Regular cardiac myocyte (primary cell): ENCODE results near the gene CD247. TPM values are rescaled to one million over a fixed set of nuclear protein-coding genes. Genes with fewer than 3 reads are reported as not detected.

Experiments
- total RNA-seq: library from RNA; depleted of rRNA; stranded (reverse); fragments of >200 nt; gene quantifications from 2 replicates; pipeline ENCODE4 v1.2.3, GENCODE V29; 2014

CD247 gene
- under 0.01 and 0.28 TPM in 2 replicates for total RNA-seq

GRCh38 chr1:167518331-167518700, at the start of gene CD247:
Gene CD247 (minus strand): TSS chr1:167518529. CDS start chr1:167518465, 64 bp downstream.

GRCh38 chr1:167553136-167554027, 35.1 kb upstream of the CD247 start, which contains the start of gene CREG1:
Gene CREG1 (minus strand): TSS chr1:167553762.

Other genes with a start within 250 kb of the CD247 start
- 33.4 and 164 TPM in 2 replicates for gene CREG1, start 35.2 kb upstream of the CD247 start, total RNA-seq
- gene RCSD1, start 111.7 kb upstream of the CD247 start, total RNA-seq = 0.38 and 1.7 TPM in 2 replicates
- gene MPZL1, start 203.5 kb upstream of the CD247 start, total RNA-seq = 113 and 146 TPM in 2 replicates